Camera-type eye (tissue), 1 donor: ENCODE measurements around the gene LRFN5. TPM values are rescaled to one million over a fixed set of nuclear protein-coding genes. Genes with fewer than 3 reads are reported as not detected.

Source experiments
- total RNA-seq: library from RNA; depleted of rRNA; stranded (reverse); fragments of >200 nt; gene quantifications from one replicate; pipeline ENCODE4 v1.2.3, GENCODE V29; 2014

Gene LRFN5
- 28.9 TPM for total RNA-seq

DNA sequence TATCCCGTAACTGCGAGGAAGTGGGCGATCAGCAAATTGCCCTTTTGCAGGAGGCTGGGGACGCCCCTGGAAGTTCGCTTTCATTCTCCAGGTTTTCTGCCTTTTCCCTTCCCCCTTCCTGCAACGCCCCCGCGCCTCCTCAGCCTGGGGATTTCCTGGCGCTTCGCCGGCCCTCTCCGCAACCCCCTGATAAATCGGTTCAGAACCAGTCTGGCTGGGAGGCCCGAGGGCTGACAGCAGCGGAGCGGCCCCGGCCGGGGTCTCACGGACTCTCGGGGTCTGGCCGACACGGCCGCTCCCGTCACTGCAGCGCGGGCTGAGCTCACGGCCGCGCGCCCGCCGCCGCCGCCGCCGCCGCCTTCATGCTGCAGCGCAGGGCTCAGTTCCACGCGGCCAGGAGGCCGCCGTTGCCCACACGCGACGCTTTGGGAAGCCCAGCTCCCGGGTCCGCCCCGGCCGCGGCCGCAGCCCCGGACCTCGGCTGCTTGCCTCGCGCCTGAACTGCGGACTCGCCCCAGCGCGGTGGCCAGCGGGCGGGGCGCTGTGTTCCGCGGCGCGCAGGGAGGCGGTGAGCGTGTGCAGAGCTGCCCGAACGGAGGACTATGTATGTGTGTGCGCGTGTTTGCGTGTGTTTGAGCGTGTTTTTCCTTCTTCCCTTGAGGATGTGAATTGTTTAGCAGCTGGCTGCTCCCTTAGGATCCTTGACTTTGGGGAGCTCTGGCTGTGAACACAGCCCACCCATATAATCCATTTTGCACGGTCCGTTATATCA is at the start of gene LRFN5:
LRFN5 (plus strand) TSS at position 345 of the 772 bp plus-strand sequence.

